Measurements from ENCODE around the gene FNBP1. TPM values are rescaled to one million over a fixed set of nuclear protein-coding genes. Genes with fewer than 3 reads are reported as not detected.
A peak's percentile ranks its signal among the peaks of the same experiment; 100 is the strongest.

Gene FNBP1
- total and polyA plus RNA-seq, 2 of the 8 experiments (the other 6 are each of a cell fraction or from before 2014, with no cell fraction given): 7.2 to 40.9 TPM

DNA sequence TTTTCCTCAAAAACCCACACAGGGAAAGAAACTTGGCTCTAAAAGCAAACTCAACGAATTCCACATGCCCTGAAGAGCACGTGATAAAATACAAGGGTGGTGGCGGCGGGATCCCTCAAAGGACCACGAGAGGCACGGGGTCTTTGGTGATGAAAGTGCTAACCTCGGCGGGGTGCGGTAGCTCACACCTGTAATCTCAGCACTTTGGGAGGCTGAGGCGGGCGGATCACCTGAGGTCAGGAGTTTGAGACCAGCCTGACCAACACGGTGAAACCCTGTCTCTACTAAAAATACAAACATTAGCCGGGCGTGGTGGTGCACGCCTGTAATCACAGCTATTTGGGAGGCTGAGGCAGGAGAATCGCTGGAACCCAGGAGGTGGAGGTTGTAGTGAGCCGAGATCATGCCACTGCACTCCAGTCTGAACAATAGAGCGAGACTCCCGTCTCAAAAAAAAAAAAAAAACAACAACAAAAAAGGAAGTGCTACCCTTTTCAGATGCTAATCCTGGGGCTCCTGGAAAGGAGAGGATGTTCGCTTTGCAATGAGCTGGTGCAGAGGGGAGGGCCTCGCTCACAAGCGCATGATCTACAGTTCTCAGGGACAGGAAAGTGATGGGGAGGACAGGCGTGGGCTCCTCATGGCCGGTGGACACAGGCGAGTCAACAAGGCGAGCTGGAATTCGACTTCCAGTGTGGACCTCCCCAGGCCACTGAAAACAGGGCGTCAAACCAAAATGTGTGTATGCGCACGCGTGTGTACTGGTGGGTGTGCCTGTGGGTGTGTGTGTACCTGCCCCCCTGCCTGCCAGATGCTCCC lies 153.7 kb downstream of the FNBP1 start (continued):
- TF ChIP-seq SIRT6 (IDR thresholded peaks at IDR 0.05; ENCODE audit: low read length) (no peak), KDM1A (IDR thresholded peaks at IDR 0.05; ENCODE audit: borderline replicate concordance, low read length) (peak; percentile 79; the same call in 1 of the 2 replicates), SIN3A (conservative IDR thresholded peaks at IDR 0.05 in 1 of 2, IDR thresholded peaks at IDR 0.05 in 1 of 2; ENCODE audit: low read depth in 1 of 2, low read length in 2 of 2) (0 out of 4 replicates have a peak, but pooled peaks of 1 of the 2 experiments have one; percentile 49), CBX8 (IDR thresholded peaks at IDR 0.05; ENCODE audit: borderline replicate concordance, low read depth, low read length) (no peak), JUND (IDR thresholded peaks at IDR 0.05; ENCODE audit: low read length) (no peak)
